Fibroblast of villous mesenchyme (primary cell): ENCODE results near the gene GJA3. TPM values are rescaled to one million over a fixed set of nuclear protein-coding genes. Genes with fewer than 3 reads are reported as not detected.

Experiments
- DNase-seq: peaks from one replicate; pipeline ENCODE4 v3.0.0-alpha.2; 2010; ENCODE audit warnings: low read depth
- H3K4me3 ChIP-seq: 2 replicates; pipeline ENCODE4 v1.5.1; 2011; ENCODE audit warnings: low read depth, mild to moderate bottlenecking, low read length
- CTCF ChIP-seq: IDR thresholded peaks from 2 replicates; pipeline ENCODE4 v1.5.1; 2012; ENCODE audit warnings: low read depth, mild to moderate bottlenecking, low read length; ENCODE audit not compliant: insufficient read depth
- total RNA-seq: library from RNA; depleted of rRNA; stranded (reverse); fragments of >200 nt; gene quantifications from 2 replicates; pipeline ENCODE4 v1.2.3, GENCODE V29; 2012

Gene GJA3
- total RNA-seq, 1 donor, result 0.43 TPM

- H3K4me3 ChIP-seq, result peak overlapping the region; percentile 58
- TF ChIP-seq CTCF, result no peak
- no peak for DNase-seq
Measured at GRCh38 chr13:20128459-20128931, 32.4 kb downstream of the GJA3 start.

GRCh38 chr13:20127562-20128458 lies 33.0 kb downstream of the GJA3 start:
- peak overlapping the region; percentile 58 for H3K4me3 ChIP-seq
- DNase-seq, result peak; percentile 56
- peak; percentile 57 for TF ChIP-seq CTCF

- no peak for TF ChIP-seq CTCF
- no peak for DNase-seq
- peak overlapping the region; percentile 58 for H3K4me3 ChIP-seq
Measured at GRCh38 chr13:20127262-20127561, 33.6 kb downstream of the GJA3 start.

GRCh38 chr13:20126541-20127261 lies 34.2 kb downstream of the GJA3 start:
- H3K4me3 ChIP-seq, result no peak overlapping the region
- no peak for TF ChIP-seq CTCF
- DNase-seq, result no peak

- no peak overlapping the region for H3K4me3 ChIP-seq
- no peak for TF ChIP-seq CTCF
- DNase-seq, result no peak
Measured at GRCh38 chr13:20125783-20126165, 35.1 kb downstream of the GJA3 start.

- no peak for TF ChIP-seq CTCF
- no peak overlapping the region for H3K4me3 ChIP-seq
- DNase-seq, result peak; percentile 28
Measured at GRCh38 chr13:20125129-20125782, 35.6 kb downstream of the GJA3 start.
